GM19463 (cell line): ENCODE measurements around the gene ASB10.

ENCODE experiments used
- ATAC-seq: cut with Tn5 transposase; IDR thresholded peaks from one replicate; pipeline ENCODE4 v1.9.1; 2021; ENCODE audit warnings: mild to moderate bottlenecking, moderate library complexity; ENCODE audit not compliant: unreplicated experiment

The ASB10 gene

GRCh38 chr7:151126491-151127137 is 60.4 kb downstream of the ASB10 start:
- no peak for ATAC-seq

- no peak for ATAC-seq
Observed at GRCh38 chr7:151125846-151126481, 61.1 kb downstream of the ASB10 start.
